ENCODE results near the gene YIPF4. TPM values are rescaled to one million over a fixed set of nuclear protein-coding genes. Genes with fewer than 3 reads are reported as not detected.

Gene YIPF4
- total RNA-seq (2022) (46.4 and 60.2 TPM in 2 replicates), Bru-seq, nascent RNA (percentile 80 among the genes with signal in this experiment), BruChase-seq, experiment 1, labeled RNA remaining after a 2-hour chase (percentile 83 among the genes with signal in this experiment), BruChase-seq, experiment 2, labeled RNA remaining after a 6-hour chase (percentile 90 among the genes with signal in this experiment)
- long read RNA-seq, full-length matches to known transcripts: 81 of 102 reads
- long read RNA-seq, partial matches to known transcripts: 7 of 102 reads
- long read RNA-seq, other reads (novel, unspliced or antisense): 14 of 102 reads

- POLR2A ChIA-PET: no interaction called here
- Mint-ChIP-seq H3K9me3 (ENCODE audit: unreplicated experiment) (no peaks in the 10 kb centered on the region), H3K4me3 (ENCODE audit: unreplicated experiment) (peak within 1 kb of the TSS; percentile 83), H3K27me3 (ENCODE audit: insufficient read depth, unreplicated experiment) (no peaks in the 10 kb centered on the region), H3K27ac (ENCODE audit: unreplicated experiment) (peak within 1 kb of the TSS; percentile 92), H3K36me3 (ENCODE audit: insufficient read depth, unreplicated experiment) (peaks cover 27% of the 10 kb centered on the region), H3K4me1 (ENCODE audit: low read depth, unreplicated experiment) (no peaks in the 10 kb centered on the region)
- no peaks in the 10 kb centered on the region for H3K27me3 ChIP-seq (replicated peaks; ENCODE audit: control insufficient read depth, insufficient read depth, low read length)
- intact Hi-C loops (cut with micrococcal nuclease; ENCODE audit: unreplicated experiment): loop anchor here (1.0 to 2.0 kb wide), 2 partner anchors 51 to 79 kb away; partner anchors contain the start of gene BIRC6
- TF ChIP-seq, protein P1, sequence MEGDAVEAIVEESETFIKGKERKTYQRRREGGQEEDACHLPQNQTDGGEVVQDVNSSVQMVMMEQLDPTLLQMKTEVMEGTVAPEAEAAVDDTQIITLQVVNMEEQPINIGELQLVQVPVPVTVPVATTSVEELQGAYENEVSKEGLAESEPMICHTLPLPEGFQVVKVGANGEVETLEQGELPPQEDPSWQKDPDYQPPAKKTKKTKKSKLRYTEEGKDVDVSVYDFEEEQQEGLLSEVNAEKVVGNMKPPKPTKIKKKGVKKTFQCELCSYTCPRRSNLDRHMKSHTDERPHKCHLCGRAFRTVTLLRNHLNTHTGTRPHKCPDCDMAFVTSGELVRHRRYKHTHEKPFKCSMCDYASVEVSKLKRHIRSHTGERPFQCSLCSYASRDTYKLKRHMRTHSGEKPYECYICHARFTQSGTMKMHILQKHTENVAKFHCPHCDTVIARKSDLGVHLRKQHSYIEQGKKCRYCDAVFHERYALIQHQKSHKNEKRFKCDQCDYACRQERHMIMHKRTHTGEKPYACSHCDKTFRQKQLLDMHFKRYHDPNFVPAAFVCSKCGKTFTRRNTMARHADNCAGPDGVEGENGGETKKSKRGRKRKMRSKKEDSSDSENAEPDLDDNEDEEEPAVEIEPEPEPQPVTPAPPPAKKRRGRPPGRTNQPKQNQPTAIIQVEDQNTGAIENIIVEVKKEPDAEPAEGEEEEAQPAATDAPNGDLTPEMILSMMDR (IDR thresholded peaks at IDR 0.05; ENCODE audit: insufficient read depth in 1 of 2, low read depth in 1 of 2, low read length in 1 of 2, severe bottlenecking in 1 of 2, unreplicated experiment in 1 of 2): no peak
- H3K9me3 ChIP-seq: no peaks in the 10 kb centered on the region
- H3K36me3 ChIP-seq (ENCODE audit: control insufficient read depth, insufficient read depth, low read length): no peaks in the 10 kb centered on the region
- BruUV-seq (replicated peaks): no TSS peak
- CTCF ChIA-PET: interaction anchor here (0.6 kb wide), 1 partner anchor 51 kb away, joined by 8 read pairs; no protein-coding TSS in a partner anchor
- DNase-seq: peak; percentile 90 to 93
- H3K4me1 ChIP-seq: peaks cover 6% of the 10 kb centered on the region; the same call in 1 of the 2 replicates
- peak within 1 kb of the TSS; percentile 77 for H3K4me3 ChIP-seq (ENCODE audit: low read depth, low read length)
These were observed at the start of gene YIPF4 for GRCh38 chr2:32277674-32278477. TSS of gene YIPF4 (plus strand) at chr2:32277904. CDS start at chr2:32278156, 252 bp downstream.

- H3K4me1 ChIP-seq: peaks cover 31% of the 10 kb centered on the region
- no peak overlapping the region for H3K27ac Mint-ChIP-seq (ENCODE audit: unreplicated experiment)
- peaks cover 2% of the 10 kb centered on the region for H3K36me3 Mint-ChIP-seq (ENCODE audit: insufficient read depth, unreplicated experiment)
- H3K9me3 Mint-ChIP-seq (ENCODE audit: unreplicated experiment): no peaks in the 10 kb centered on the region
- intact Hi-C loops (cut with micrococcal nuclease; ENCODE audit: unreplicated experiment): loop anchor here (5.0 kb wide), 1 partner anchor 104 kb away; no protein-coding TSS in a partner anchor
- TF ChIP-seq, protein P1 (IDR thresholded peaks at IDR 0.05; ENCODE audit: insufficient read depth in 1 of 2, low read depth in 1 of 2, low read length in 1 of 2, severe bottlenecking in 1 of 2, unreplicated experiment in 1 of 2): no peak
- no peak for DNase-seq
- no peaks in the 10 kb centered on the region for H3K27me3 ChIP-seq (replicated peaks; ENCODE audit: control insufficient read depth, insufficient read depth, low read length)
- H3K4me1 Mint-ChIP-seq (ENCODE audit: low read depth, unreplicated experiment): peaks cover 30% of the 10 kb centered on the region
- ChIA-PET CTCF (no interaction called here), POLR2A (no interaction called here)
- H3K4me3 ChIP-seq (ENCODE audit: low read depth, low read length): no peak overlapping the region
- BruUV-seq (replicated peaks): no TSS peak
- H3K4me3 Mint-ChIP-seq (ENCODE audit: unreplicated experiment): no peak overlapping the region
- H3K27me3 Mint-ChIP-seq (ENCODE audit: insufficient read depth, unreplicated experiment): no peaks in the 10 kb centered on the region
- H3K36me3 ChIP-seq (ENCODE audit: control insufficient read depth, insufficient read depth, low read length): no peaks in the 10 kb centered on the region
- no peaks in the 10 kb centered on the region for H3K9me3 ChIP-seq
These were observed 49.5 kb upstream of the YIPF4 start for GRCh38 chr2:32228181-32228580.

DNA sequence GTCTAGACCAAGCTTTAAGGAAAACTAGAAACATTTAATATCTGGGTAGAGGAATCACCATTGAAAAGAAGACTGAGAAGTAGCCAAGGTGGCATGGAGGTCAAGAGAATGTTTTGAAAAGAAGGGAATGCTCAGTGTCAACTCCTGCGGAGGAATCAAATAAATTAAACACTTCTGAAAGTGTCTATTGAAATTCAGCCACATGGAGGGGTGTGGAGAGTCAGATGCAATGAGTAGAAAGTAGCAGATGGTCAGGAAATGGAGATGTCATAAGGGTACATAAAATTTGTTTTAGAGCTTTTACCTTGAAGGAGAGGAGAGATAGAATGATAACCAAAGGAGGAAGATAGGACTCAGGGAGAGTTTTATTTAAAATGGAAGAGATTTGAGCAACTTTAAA is 48.1 kb upstream of the YIPF4 start:
- TSS peak; percentile 12 for BruUV-seq (replicated peaks)
- Histone ChIP-seq H3K4me3 (ENCODE audit: low read depth, low read length) (no peak overlapping the region), H3K9me3 (no peaks in the 10 kb centered on the region), H3K4me1 (peaks cover 31% of the 10 kb centered on the region), H3K27me3 (replicated peaks; ENCODE audit: control insufficient read depth, insufficient read depth, low read length) (no peaks in the 10 kb centered on the region), H3K36me3 (ENCODE audit: control insufficient read depth, insufficient read depth, low read length) (no peaks in the 10 kb centered on the region)
- TF ChIP-seq, protein P1 (IDR thresholded peaks at IDR 0.05; ENCODE audit: insufficient read depth in 1 of 2, low read depth in 1 of 2, low read length in 1 of 2, severe bottlenecking in 1 of 2, unreplicated experiment in 1 of 2): no peak
- Mint-ChIP-seq H3K36me3 (ENCODE audit: insufficient read depth, unreplicated experiment) (no peaks in the 10 kb centered on the region), H3K4me1 (ENCODE audit: low read depth, unreplicated experiment) (peaks cover 30% of the 10 kb centered on the region), H3K4me3 (ENCODE audit: unreplicated experiment) (no peak overlapping the region), H3K27me3 (ENCODE audit: insufficient read depth, unreplicated experiment) (no peaks in the 10 kb centered on the region), H3K27ac (ENCODE audit: unreplicated experiment) (peak overlapping the region; percentile 8), H3K9me3 (ENCODE audit: unreplicated experiment) (no peaks in the 10 kb centered on the region)
- no peak for DNase-seq
- CTCF ChIA-PET: no interaction called here
- POLR2A ChIA-PET: no interaction called here
- intact Hi-C loops (cut with micrococcal nuclease; ENCODE audit: unreplicated experiment): loop anchor here (5.0 kb wide), 1 partner anchor 103 kb away; no protein-coding TSS in a partner anchor
